ENCODE results near the gene RUBCN.

GRCh38 chr3:197752107-197752506 is 15.4 kb upstream of the RUBCN start:
- TF ChIP-seq CTCF (IDR thresholded peaks at IDR 0.05; ENCODE audit: low read depth, low read length, poor library complexity, severe bottlenecking): no peak
- TF ChIP-seq EZH2phosphoT487 (IDR thresholded peaks at IDR 0.05; ENCODE audit: borderline replicate concordance, low read length): no peak

All from DOHH2 (cell line).